ENCODE data around the gene C11orf65.

Gene C11orf65

DNA sequence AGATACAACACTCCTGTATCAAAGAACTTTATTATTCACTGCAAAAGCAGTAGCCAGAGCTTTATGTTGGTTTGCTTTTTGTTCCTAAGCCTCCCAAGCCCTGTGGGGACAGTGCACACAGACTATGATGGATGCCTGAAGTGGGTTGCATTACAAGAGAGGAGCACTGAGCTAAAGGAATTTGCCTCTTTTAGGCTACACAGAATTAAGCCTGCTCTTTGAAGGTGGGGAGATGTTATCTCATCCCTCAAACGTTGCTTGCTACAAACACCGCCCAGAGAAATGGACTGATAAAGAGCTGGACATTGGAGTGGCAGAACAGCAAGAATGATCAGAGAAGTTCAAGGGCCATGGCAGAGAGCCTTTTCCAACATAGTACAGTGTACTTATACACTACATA lies 33.4 kb upstream of the C11orf65 start:
- DNase-seq (ENCODE audit: low read depth) = no peak
- no peak overlapping the region for H3K4me3 ChIP-seq (ENCODE audit: low read depth, low read length)
- TF ChIP-seq, protein P1, sequence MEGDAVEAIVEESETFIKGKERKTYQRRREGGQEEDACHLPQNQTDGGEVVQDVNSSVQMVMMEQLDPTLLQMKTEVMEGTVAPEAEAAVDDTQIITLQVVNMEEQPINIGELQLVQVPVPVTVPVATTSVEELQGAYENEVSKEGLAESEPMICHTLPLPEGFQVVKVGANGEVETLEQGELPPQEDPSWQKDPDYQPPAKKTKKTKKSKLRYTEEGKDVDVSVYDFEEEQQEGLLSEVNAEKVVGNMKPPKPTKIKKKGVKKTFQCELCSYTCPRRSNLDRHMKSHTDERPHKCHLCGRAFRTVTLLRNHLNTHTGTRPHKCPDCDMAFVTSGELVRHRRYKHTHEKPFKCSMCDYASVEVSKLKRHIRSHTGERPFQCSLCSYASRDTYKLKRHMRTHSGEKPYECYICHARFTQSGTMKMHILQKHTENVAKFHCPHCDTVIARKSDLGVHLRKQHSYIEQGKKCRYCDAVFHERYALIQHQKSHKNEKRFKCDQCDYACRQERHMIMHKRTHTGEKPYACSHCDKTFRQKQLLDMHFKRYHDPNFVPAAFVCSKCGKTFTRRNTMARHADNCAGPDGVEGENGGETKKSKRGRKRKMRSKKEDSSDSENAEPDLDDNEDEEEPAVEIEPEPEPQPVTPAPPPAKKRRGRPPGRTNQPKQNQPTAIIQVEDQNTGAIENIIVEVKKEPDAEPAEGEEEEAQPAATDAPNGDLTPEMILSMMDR (IDR thresholded peaks at IDR 0.05; ENCODE audit: insufficient read depth, low read depth, low read length, missing control alignments) = no peak

DNA sequence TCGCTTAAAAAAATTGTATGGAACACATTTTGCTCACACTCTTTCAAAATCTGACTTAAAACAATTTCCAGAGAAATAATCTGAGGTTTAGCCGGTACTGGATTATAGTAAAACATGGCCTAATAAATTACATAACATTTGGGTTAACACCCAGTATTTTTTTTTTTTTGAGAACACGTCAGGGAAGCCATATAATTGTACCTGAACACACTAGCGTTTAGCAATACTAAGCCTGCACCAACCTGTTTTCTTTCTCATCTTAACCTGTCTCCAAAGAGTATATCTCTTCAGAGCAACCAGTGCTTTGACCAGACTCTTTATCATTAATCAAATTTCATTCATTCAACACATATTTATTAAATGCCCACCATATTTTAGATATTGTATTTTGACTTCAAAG lies 32.8 kb upstream of the C11orf65 start:
- H3K4me3 ChIP-seq (ENCODE audit: low read depth, low read length) = no peak overlapping the region
- TF ChIP-seq, protein P1 (IDR thresholded peaks at IDR 0.05; ENCODE audit: insufficient read depth, low read depth, low read length, missing control alignments) = no peak
- no peak for DNase-seq (ENCODE audit: low read depth)

DNA sequence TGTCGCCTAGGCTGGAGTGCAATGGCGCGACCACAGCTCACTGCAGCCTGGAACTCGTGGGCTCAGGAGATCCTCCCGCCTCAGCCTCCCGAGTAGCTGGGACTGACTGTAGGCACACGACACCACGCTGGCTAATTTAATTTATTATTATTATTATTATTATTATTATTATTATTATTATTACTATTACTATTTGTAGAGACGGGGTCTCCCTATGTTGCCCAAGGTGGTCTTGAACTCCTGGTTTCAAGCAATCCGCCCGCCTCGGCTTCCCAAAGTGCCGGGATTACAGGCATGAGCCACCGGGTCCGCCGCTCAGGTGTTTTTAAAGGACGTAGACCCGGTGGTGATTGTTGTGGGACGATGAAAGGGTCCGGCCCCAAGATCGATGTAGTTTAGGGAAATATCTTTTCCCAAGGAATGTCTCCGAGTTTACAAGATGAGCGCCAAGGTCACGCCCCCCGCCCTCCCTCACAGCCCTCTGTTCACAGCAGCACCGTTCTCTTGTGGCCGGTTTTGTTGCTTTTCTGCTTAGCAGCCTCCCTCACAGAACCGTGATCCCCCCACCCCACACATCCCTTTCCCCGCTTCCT lies 31.6 kb upstream of the C11orf65 start:
- H3K4me3 ChIP-seq (ENCODE audit: low read depth, low read length) = peak overlapping the region; percentile 59
- TF ChIP-seq, protein P1 (IDR thresholded peaks at IDR 0.05; ENCODE audit: insufficient read depth, low read depth, low read length, missing control alignments) = no peak
- DNase-seq (ENCODE audit: low read depth) = no peak

DNA sequence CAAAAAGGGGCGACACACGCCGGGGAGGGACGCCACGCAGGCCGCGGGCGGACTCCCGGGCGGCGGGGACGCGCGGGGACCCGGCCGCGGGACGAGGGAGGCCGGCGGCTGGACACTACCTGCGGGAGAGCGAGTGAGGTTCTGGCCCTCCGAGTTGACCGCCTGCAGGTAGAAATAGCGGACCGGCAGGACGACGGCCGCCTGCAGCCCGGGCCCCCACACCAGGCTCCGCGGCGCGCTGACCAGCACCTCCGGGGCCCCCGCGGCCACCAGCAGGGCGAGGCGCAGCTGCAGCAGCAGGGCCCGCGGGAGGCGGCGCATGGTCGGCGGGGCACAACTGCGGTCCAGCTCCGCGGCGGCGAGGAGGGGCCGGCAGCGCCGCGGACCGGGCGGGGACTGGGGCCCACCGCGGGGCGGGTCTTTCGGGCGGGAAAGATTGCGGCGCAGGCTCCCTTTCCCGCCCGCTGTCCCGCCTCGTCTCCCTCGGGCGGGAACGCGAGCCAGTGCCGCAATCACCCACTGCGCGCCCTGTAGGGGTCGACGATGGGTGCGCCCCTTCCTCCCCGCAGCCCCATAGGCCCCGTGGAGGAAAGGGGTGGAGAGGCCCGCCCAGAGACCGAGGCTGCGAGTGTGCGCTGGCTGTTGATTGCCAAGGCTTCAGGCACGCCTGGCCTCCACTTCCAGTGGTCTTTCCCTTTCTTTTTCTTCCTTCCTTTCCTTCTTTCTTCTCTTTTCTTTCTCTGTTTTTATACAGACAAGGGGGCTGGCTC lies 30.9 kb upstream of the C11orf65 start, which contains the start of gene POGLUT3:
TSS of gene POGLUT3 (minus strand) at position 339 of the 770 bp plus-strand sequence. CDS start at position 321, 18 bp downstream.
- H3K4me3 ChIP-seq (ENCODE audit: low read depth, low read length) = peak within 1 kb of the TSS; percentile 59
- TF ChIP-seq, protein P1 (IDR thresholded peaks at IDR 0.05; ENCODE audit: insufficient read depth, low read depth, low read length, missing control alignments) = no peak

DNA sequence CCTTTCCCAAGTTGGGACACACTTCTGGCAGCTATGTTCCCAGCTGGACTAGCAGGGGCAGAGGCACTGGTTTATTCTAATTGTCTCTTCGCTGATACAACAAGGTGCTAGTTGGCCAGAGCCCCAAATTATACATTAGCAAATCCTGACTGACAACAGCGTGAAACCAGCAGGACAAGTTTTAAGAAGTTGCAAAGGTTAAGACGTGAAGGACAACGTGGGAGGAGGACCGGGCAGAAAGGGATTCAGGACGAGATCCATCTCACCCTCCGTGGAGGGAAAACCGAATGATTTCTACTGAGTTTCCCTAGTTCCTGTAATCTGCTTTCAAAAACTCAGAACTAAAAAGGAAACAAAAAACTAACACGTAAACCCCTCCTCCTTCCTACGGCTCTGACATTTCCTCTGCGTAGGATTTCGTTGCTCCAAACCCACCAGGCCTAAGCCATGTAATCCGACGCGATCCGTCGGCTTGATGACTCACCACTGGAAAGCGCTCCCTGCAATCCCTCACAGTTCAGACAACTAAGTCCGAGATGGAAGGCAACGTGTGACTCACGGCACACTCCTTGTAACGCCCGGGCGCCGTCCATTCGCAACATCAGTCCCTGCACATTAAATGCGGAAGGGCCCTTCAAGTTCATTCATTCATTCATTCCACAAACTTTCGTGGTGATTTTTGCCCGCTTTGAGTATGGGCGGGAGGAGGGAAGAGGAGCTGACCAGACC lies 30.2 kb upstream of the C11orf65 start:
- peak; percentile 83 for DNase-seq (ENCODE audit: low read depth)
- H3K4me3 ChIP-seq (ENCODE audit: low read depth, low read length) = peak overlapping the region; percentile 59
- TF ChIP-seq, protein P1 (IDR thresholded peaks at IDR 0.05; ENCODE audit: insufficient read depth, low read depth, low read length, missing control alignments) = no peak

More for the DNA sequence above, 30.9 kb upstream of the C11orf65 start, which contains the start of gene POGLUT3:
- DNase-seq (ENCODE audit: low read depth) = peak; percentile 68

DNA sequence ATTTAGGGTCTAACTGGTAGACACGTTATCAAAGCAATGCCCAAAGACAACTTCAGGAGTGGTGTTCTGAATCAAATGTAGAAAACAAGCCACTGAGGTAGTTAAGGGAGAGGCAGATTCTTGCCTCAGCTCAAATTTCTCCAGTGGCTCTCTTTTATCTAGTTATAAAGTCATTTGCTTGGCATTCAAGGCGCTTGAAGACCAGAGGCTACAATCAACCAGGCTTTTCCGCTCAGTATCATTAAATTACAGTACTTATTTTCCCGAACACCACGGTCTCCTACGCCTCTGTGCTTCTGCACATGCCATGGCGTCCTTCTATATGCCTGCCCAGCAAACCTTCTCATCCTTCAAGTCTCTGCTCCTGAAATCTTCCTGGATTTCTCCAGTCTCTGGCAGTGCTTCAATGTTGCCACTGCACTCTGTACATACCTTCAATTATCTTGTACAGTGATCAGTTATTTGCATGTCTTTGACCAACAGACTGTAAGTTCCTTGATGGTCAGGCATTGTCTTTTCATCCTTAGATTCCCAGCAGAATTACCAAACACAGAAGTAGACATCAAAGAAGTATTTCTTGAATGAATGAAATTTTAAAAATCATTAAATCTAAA lies 29.4 kb upstream of the C11orf65 start:
- DNase-seq (ENCODE audit: low read depth) = no peak
- TF ChIP-seq, protein P1 (IDR thresholded peaks at IDR 0.05; ENCODE audit: insufficient read depth, low read depth, low read length, missing control alignments) = no peak
- peak overlapping the region; percentile 59 for H3K4me3 ChIP-seq (ENCODE audit: low read depth, low read length)
